OCI-LY3 (cell line): Measurements from ENCODE around the gene PKNOX1.

Source experiments
- CTCF ChIP-seq: fragments of 200-600, 300-600 bp; sonication (generic); IDR thresholded peaks from 2 replicates; pipeline ENCODE4 v1.5.1; 2014; ENCODE audit warnings: antibody characterized with exemption, low read length, low read depth
- EZH2phosphoT487 ChIP-seq: fragments of 200-600 bp; shearing (Covaris generic); IDR thresholded peaks from 2 replicates; pipeline ENCODE4 v1.6.1; 2018; ENCODE audit warnings: antibody characterized with exemption, mixed run types, low read depth

- TF ChIP-seq CTCF (no peak), EZH2phosphoT487 (no peak)
Observed at GRCh38 chr21:42973991-42974831, at the start of gene PKNOX1.
